B cell (primary cell): ENCODE measurements around the gene CLIP2. TPM values are rescaled to one million over a fixed set of nuclear protein-coding genes. Genes with fewer than 3 reads are reported as not detected.
"Not testable (repeated sequence)": the region's sequence is repeated elsewhere in the genome, so short reads cannot be mapped to it uniquely, and the experiment has no call there.

ENCODE experiments used
- ATAC-seq: fragments of 200-7000 bp; cut with Tn5 transposase; one replicate; pipeline ENCODE4 v1.10.0; 2021; ENCODE audit warnings: low read depth, mild to moderate bottlenecking, moderate number of reproducible peaks, moderate library complexity
- CTCF ChIA-PET: fragments of 350-600 bp; sonication (Branson Sonifier 250); formaldehyde crosslinking; loops from one replicate; lab custom pipeline; 2021; ENCODE audit warnings: antibody characterized with exemption, inconsistent platforms; lab: Charles Lee
- POLR2A ChIA-PET: fragments of 350-600 bp; sonication (Branson Sonifier 250); formaldehyde crosslinking; loops from one replicate; lab custom pipeline; 2021; ENCODE audit warnings: antibody characterized with exemption; lab: Charles Lee
- DNase-seq: peaks from one replicate; pipeline ENCODE4 v3.0.0; 2013
- H2AFZ ChIP-seq: 2 replicates; pipeline ENCODE4 v1.6.1; 2012; ENCODE audit warnings: mild to moderate bottlenecking, low read depth, low read length; ENCODE audit not compliant: insufficient read depth, poor library complexity, severe bottlenecking
- H3K27ac ChIP-seq, 2 donors: 1 replicate in 1 of 2; 2 replicates in 1 of 2; pipeline ENCODE4 v1.5.1; 2012 to 2013; ENCODE audit warnings: low read length in 2 of 2, mild to moderate bottlenecking in 2 of 2, moderate library complexity in 1 of 2
- H3K27me3 ChIP-seq, 4 experiments: fragments of 200-600 bp in 1 of 4; sonication (generic) in 1 of 4; replicated peaks in 1 of 4; 1 replicate in 2 of 4; 2 replicates in 2 of 4; pipeline versions ENCODE4 v1.6.1 to v1.7.0; 2013 to 2016; ENCODE audit warnings: low read length in 3 of 4, mild to moderate bottlenecking in 2 of 4, mixed read lengths in 1 of 4, moderate library complexity in 1 of 4; ENCODE audit not compliant: insufficient read depth in 4 of 4, control insufficient read depth in 3 of 4; ENCODE audit errors: control extremely low read depth in 1 of 4
- H3K36me3 ChIP-seq, 2 experiments: replicated peaks in 1 of 2; 1 replicate in 1 of 2; 2 replicates in 1 of 2; pipeline versions ENCODE4 v1.6.1 to v1.7.1; 2013; ENCODE audit warnings: low read length in 1 of 2; ENCODE audit not compliant: insufficient read depth in 2 of 2, control insufficient read depth in 1 of 2; ENCODE audit errors: control extremely low read depth in 1 of 2, extremely low read depth in 1 of 2
- H3K4me1 ChIP-seq, 2 donors: fragments of 200-600 bp in 1 of 2; sonication (generic) in 1 of 2; 1 replicate in 1 of 2; 2 replicates in 1 of 2; pipeline versions ENCODE4 v1.5.1 to v1.6.1; 2013 to 2017; ENCODE audit warnings: low read length in 2 of 2; ENCODE audit not compliant: control insufficient read depth in 2 of 2, insufficient read depth in 2 of 2
- H3K4me2 ChIP-seq: replicated peaks from 2 replicates; pipeline ENCODE3; 2012; ENCODE audit warnings: mild to moderate bottlenecking, low read depth, low read length; ENCODE audit not compliant: poor library complexity, severe bottlenecking
- H3K4me3 ChIP-seq, 5 experiments: fragments of 200-600 bp in 1 of 5; sonication (generic) in 1 of 5; 1 replicate in 3 of 5; 2 replicates in 2 of 5; pipeline versions ENCODE4 v1.5.1 to v1.7.0; 2011 to 2016; ENCODE audit warnings: low read length in 4 of 5, mild to moderate bottlenecking in 4 of 5, low read depth in 2 of 5, control low read depth in 1 of 5, moderate library complexity in 1 of 5; ENCODE audit not compliant: insufficient read depth in 1 of 5; ENCODE audit errors: control extremely low read depth in 1 of 5, extremely low read depth in 1 of 5
- H3K79me2 ChIP-seq: fragments of 200-600 bp; sonication (generic); one replicate; pipeline ENCODE4 v1.6.0; 2016; ENCODE audit warnings: low read length; ENCODE audit not compliant: control insufficient read depth, insufficient read depth
- H3K9ac ChIP-seq: fragments of 200-600 bp; sonication (generic); 2 replicates; pipeline ENCODE4 v1.6.1; 2017; ENCODE audit warnings: mild to moderate bottlenecking, low read length, moderate library complexity
- H3K9me3 ChIP-seq, 3 donors: one replicate each; pipeline versions ENCODE4 v1.6.1 to v1.7.1; 2013; ENCODE audit warnings: low read length in 2 of 3; ENCODE audit not compliant: control insufficient read depth in 2 of 3, insufficient read depth in 1 of 3; ENCODE audit errors: control extremely low read depth in 1 of 3
- H4K20me1 ChIP-seq: 2 replicates; pipeline ENCODE4 v1.6.0; 2012; ENCODE audit warnings: mild to moderate bottlenecking, low read length; ENCODE audit not compliant: insufficient read depth, control insufficient read depth, poor library complexity, severe bottlenecking
- H3K27ac Mint-ChIP-seq: one replicate; pipeline ENCODE4 v1.8.0; 2021; ENCODE audit warnings: mixed read lengths
- H3K27me3 Mint-ChIP-seq: one replicate; pipeline ENCODE4 v1.8.0; 2021; ENCODE audit warnings: mixed read lengths
- H3K4me1 Mint-ChIP-seq: one replicate; pipeline ENCODE4 v1.8.0; 2021; ENCODE audit warnings: mixed read lengths
- H3K4me3 Mint-ChIP-seq: one replicate; pipeline ENCODE4 v1.8.0; 2021; ENCODE audit warnings: mixed read lengths
- H3K9me3 Mint-ChIP-seq: one replicate; pipeline ENCODE4 v1.8.0; 2022; ENCODE audit warnings: mixed read lengths; ENCODE audit not compliant: insufficient read depth
- EZH2 ChIP-seq: IDR thresholded peaks from 2 replicates; pipeline ENCODE4 v1.6.1; 2012; ENCODE audit warnings: borderline replicate concordance, low read depth, mild to moderate bottlenecking, moderate library complexity, low read length; ENCODE audit not compliant: insufficient read depth, poor library complexity, severe bottlenecking
- WGBS: methylation state at CpG from one replicate; pipeline ENCODE4 v1.1.5; 2013; ENCODE audit warnings: missing lambda C conversion rate; ENCODE audit not compliant: insufficient coverage; 5-methylcytosine and 5-hydroxymethylcytosine counted together
- intact Hi-C: fragments of 100-400 bp; cut with micrococcal nuclease; formaldehyde crosslinking; loops from one replicate; pipeline ENCODE4 v1.10.0; 2022
- polyA plus RNA-seq: library from polyadenylated mRNA; depleted of rRNA; stranded (reverse); fragments of >200 nt; gene quantifications from 2 replicates; pipeline ENCODE4 v1.2.3, GENCODE V29; 2012
- total RNA-seq, 2 donors: library from RNA; stranded (reverse); fragments of 120-200 nt in 1 of 2; gene quantifications; 1 replicate in 1 of 2; 2 replicates in 1 of 2; pipeline versions ENCODE4 v1.2.3 to v1.2.4, GENCODE V29; 2013 to 2022
- TF ChIP-seq, protein P1 (sequence below): fragments of 200-600 bp; IDR thresholded peaks from one replicate; pipeline ENCODE4 v1.8.0; 2022; ENCODE audit warnings: antibody characterized with exemption, mild to moderate bottlenecking

Gene CLIP2
- total and polyA plus RNA-seq, 2 donors (not counting 1 experiment from before 2014, with no cell fraction given), result 5.7 to 47.9 TPM

DNA sequence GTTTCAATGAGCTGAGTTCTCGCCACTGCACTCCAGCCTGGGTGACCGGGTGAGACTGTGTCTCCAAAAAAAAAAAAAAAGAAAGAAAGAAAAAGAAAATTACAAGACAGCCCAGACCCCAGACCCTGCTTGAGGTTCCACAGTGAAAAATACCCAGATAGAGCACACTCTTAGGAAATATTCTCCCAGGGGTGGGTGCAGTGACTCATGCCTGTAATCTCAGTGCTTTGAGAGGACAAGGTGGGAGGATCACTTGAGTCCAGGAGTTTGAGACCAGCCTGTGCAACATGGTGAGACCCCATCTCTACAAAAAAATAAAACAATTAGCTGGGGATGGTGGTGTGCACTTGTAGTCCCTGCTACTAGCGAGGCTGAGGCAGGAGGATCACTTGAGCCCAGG lies 123.4 kb downstream of the CLIP2 start:
- no peak overlapping the region for H3K4me2 ChIP-seq
- peaks cover 0 to 2% (median 0%) of the 10 kb centered on the region in 4 experiments for H3K27me3 ChIP-seq
- no peaks in the 10 kb centered on the region for H3K79me2 ChIP-seq
- no peaks in the 10 kb centered on the region for H3K9me3 ChIP-seq
- TF ChIP-seq, protein P1, sequence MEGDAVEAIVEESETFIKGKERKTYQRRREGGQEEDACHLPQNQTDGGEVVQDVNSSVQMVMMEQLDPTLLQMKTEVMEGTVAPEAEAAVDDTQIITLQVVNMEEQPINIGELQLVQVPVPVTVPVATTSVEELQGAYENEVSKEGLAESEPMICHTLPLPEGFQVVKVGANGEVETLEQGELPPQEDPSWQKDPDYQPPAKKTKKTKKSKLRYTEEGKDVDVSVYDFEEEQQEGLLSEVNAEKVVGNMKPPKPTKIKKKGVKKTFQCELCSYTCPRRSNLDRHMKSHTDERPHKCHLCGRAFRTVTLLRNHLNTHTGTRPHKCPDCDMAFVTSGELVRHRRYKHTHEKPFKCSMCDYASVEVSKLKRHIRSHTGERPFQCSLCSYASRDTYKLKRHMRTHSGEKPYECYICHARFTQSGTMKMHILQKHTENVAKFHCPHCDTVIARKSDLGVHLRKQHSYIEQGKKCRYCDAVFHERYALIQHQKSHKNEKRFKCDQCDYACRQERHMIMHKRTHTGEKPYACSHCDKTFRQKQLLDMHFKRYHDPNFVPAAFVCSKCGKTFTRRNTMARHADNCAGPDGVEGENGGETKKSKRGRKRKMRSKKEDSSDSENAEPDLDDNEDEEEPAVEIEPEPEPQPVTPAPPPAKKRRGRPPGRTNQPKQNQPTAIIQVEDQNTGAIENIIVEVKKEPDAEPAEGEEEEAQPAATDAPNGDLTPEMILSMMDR, result no peak
- TF ChIP-seq EZH2, result no peak
- POLR2A ChIA-PET, result interaction anchor here (0.7 kb wide), 1 partner anchor 80 kb away, joined by 4 read pairs; no protein-coding TSS in a partner anchor
- CTCF ChIA-PET, result interaction anchor here (0.7 to 5.3 kb wide), 4 partner anchors 9 to 38 kb away, joined by 4 to 20 read pairs (median 5); no protein-coding TSS in a partner anchor
- H3K4me1 Mint-ChIP-seq, result no peaks in the 10 kb centered on the region
- no peaks in the 10 kb centered on the region for H3K36me3 ChIP-seq
- no peak overlapping the region for H3K27ac ChIP-seq
- peaks cover 4% of the 10 kb centered on the region for H3K27me3 Mint-ChIP-seq
- no peak overlapping the region for H3K4me3 ChIP-seq
- ATAC-seq, result no peak
- H3K9ac ChIP-seq, result no peak overlapping the region
- no peak overlapping the region for H2AFZ ChIP-seq
- intact Hi-C loops, result no loop called here
- no peak for DNase-seq
- no CpG with 5 or more reads among the region's 3 CpGs for WGBS
- no peak overlapping the region for H3K27ac Mint-ChIP-seq
- no peak overlapping the region for H3K4me3 Mint-ChIP-seq
- peaks cover 0 to 5% of the 10 kb centered on the region in 2 donors for H3K4me1 ChIP-seq
- H3K9me3 Mint-ChIP-seq, result no peaks in the 10 kb centered on the region
- no peaks in the 10 kb centered on the region for H4K20me1 ChIP-seq

DNA sequence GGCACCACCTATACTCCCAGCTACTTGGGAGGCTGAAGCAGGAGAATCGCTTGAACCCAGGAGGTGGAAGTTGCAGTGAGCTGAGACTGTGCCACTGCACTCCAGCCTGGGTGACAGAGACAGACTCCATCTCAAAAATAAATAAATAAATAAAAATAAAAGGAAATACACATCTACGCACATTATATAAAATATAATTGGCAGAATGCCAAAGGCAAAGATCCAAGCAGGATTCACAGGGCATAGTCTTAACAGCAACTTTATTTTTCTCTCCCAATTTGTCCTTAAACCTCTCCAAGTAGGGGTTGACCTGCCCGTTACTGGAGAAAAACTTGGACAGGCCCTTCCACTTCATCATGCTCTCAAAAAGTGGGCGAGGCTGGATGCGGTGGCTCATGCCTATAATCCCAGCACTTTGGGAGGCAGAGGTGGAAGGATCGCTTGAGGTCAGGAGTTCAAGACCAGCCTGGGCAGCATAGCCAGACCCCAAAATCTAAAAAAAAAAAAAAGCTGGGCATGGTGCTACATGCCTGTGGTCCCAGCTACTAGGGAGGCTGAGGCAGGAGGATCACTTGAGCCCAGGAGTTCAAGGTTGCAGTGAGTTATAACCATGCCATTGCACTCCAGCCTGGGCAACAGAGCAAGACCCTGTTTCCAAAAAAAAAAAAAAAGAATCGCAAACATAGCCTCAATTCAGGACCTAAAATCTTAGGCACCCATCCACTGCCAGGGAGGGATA lies 125.6 kb downstream of the CLIP2 start:
- H3K9me3 Mint-ChIP-seq, POLR2A ChIA-PET, H3K4me1 Mint-ChIP-seq, H3K27me3 Mint-ChIP-seq, H3K4me3 ChIP-seq, H3K27ac Mint-ChIP-seq, H3K9ac ChIP-seq, H2AFZ ChIP-seq, H3K36me3 ChIP-seq, H3K9me3 ChIP-seq, DNase-seq, H3K79me2 ChIP-seq, H3K27me3 ChIP-seq, H3K4me2 ChIP-seq, ATAC-seq, H3K4me3 Mint-ChIP-seq, H4K20me1 ChIP-seq, H3K4me1 ChIP-seq, H3K27ac ChIP-seq, intact Hi-C loops: not testable (repeated sequence)
- CTCF ChIA-PET, result interaction anchor here (0.6 kb wide), 1 partner anchor 361 kb away, joined by 4 read pairs; no protein-coding TSS in a partner anchor
- WGBS, result 100% methylated on average over 4 of the region's 7 CpGs
